Measurements from ENCODE around the gene DCXR. TPM values are rescaled to one million over a fixed set of nuclear protein-coding genes. Genes with fewer than 3 reads are reported as not detected.

DCXR gene
- total and polyA plus RNA-seq, 2 of the 13 experiments (the other 11 are each of a cell fraction or from before 2014, with no cell fraction given): 287 to 311 TPM

DNA sequence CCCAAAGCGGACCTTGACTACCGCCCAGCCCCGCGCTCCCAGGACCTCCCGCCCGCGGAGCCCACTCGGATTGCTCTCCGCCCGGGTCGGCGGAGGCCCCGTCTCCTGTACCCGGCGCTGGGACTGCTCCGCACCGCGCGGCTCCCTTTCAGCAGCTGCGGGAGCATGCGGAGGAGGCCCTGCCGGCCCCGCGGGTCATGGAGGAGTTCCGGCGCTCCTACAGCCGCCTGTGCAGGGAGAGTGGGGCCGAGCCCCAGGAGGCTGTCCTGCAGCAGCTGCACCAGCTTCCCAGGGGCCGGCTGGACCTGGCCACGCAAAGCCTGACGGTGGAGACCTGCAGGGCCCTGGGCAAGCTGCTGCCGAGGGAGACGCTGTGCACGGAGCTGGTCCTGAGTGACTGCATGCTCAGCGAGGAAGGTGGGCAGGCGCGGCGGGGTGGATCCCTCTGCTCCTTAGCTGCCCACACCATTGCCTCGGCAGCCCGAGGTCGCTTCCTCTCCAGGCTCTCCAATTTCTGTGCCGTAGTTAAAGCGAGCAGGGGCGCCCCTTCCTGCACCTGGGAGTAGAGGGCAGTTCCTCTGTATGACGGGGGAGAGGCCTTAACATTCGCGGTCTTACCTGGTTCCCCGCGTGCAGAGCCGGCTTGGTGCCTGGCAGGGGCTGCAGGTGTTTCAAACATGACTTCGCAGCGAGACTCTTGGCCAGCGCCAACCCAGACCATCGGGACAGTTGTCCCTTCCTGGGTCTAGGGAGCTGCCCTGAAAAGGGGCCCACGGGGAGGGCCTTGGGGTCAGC is 13.9 kb downstream of the DCXR start (continued):
- TF ChIP-seq, protein P1, sequence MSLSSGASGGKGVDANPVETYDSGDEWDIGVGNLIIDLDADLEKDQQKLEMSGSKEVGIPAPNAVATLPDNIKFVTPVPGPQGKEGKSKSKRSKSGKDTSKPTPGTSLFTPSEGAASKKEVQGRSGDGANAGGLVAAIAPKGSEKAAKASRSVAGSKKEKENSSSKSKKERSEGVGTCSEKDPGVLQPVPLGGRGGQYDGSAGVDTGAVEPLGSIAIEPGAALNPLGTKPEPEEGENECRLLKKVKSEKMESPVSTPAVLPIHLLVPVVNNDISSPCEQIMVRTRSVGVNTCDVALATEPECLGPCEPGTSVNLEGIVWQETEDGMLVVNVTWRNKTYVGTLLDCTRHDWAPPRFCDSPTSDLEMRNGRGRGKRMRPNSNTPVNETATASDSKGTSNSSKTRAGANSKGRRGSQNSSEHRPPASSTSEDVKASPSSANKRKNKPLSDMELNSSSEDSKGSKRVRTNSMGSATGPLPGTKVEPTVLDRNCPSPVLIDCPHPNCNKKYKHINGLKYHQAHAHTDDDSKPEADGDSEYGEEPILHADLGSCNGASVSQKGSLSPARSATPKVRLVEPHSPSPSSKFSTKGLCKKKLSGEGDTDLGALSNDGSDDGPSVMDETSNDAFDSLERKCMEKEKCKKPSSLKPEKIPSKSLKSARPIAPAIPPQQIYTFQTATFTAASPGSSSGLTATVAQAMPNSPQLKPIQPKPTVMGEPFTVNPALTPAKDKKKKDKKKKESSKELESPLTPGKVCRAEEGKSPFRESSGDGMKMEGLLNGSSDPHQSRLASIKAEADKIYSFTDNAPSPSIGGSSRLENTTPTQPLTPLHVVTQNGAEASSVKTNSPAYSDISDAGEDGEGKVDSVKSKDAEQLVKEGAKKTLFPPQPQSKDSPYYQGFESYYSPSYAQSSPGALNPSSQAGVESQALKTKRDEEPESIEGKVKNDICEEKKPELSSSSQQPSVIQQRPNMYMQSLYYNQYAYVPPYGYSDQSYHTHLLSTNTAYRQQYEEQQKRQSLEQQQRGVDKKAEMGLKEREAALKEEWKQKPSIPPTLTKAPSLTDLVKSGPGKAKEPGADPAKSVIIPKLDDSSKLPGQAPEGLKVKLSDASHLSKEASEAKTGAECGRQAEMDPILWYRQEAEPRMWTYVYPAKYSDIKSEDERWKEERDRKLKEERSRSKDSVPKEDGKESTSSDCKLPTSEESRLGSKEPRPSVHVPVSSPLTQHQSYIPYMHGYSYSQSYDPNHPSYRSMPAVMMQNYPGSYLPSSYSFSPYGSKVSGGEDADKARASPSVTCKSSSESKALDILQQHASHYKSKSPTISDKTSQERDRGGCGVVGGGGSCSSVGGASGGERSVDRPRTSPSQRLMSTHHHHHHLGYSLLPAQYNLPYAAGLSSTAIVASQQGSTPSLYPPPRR (CRISPR knock-in tag; IDR thresholded peaks at IDR 0.05; ENCODE audit: borderline replicate concordance): no peak
- peak; percentile 59 for TF ChIP-seq YEATS4 (CRISPR knock-in tag; IDR thresholded peaks at IDR 0.05; ENCODE audit: borderline replicate concordance)
- TF ChIP-seq RNF2 (conservative IDR thresholded peaks at IDR 0.05; ENCODE audit: low read depth): peak; percentile 87
- TF ChIP-seq PHF8 (CRISPR knock-in tag; IDR thresholded peaks at IDR 0.05): peak; percentile 74
- TF ChIP-seq FOXO4 (CRISPR knock-in tag; conservative IDR thresholded peaks at IDR 0.05): peak; percentile 98; the same call in 1 of the 2 replicates
- TF ChIP-seq TGIF2 (CRISPR knock-in tag; IDR thresholded peaks at IDR 0.05): peak; percentile 74; the same call in 1 of the 2 replicates
- TF ChIP-seq SNAPC5 (CRISPR knock-in tag; IDR thresholded peaks at IDR 0.05; ENCODE audit: borderline replicate concordance): no peak
- no peak for TF ChIP-seq BRCA1 (CRISPR knock-in tag; IDR thresholded peaks at IDR 0.05)
- TF ChIP-seq MXD4 (CRISPR knock-in tag; IDR thresholded peaks at IDR 0.05): 0 out of 2 replicates have a peak, but pooled peaks have one; percentile 6
- TF ChIP-seq ATF7-NPFF (CRISPR knock-in tag; IDR thresholded peaks at IDR 0.05; ENCODE audit: low read depth): peak; percentile 56; the same call in 1 of the 2 replicates
- TF ChIP-seq, protein P2, sequence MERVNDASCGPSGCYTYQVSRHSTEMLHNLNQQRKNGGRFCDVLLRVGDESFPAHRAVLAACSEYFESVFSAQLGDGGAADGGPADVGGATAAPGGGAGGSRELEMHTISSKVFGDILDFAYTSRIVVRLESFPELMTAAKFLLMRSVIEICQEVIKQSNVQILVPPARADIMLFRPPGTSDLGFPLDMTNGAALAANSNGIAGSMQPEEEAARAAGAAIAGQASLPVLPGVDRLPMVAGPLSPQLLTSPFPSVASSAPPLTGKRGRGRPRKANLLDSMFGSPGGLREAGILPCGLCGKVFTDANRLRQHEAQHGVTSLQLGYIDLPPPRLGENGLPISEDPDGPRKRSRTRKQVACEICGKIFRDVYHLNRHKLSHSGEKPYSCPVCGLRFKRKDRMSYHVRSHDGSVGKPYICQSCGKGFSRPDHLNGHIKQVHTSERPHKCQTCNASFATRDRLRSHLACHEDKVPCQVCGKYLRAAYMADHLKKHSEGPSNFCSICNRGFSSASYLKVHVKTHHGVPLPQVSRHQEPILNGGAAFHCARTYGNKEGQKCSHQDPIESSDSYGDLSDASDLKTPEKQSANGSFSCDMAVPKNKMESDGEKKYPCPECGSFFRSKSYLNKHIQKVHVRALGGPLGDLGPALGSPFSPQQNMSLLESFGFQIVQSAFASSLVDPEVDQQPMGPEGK (CRISPR knock-in tag; IDR thresholded peaks at IDR 0.05): peak; percentile 5
- no peak for TF ChIP-seq ZNF749 (CRISPR knock-in tag; IDR thresholded peaks at IDR 0.05; ENCODE audit: borderline replicate concordance)
- TF ChIP-seq, protein P3, sequence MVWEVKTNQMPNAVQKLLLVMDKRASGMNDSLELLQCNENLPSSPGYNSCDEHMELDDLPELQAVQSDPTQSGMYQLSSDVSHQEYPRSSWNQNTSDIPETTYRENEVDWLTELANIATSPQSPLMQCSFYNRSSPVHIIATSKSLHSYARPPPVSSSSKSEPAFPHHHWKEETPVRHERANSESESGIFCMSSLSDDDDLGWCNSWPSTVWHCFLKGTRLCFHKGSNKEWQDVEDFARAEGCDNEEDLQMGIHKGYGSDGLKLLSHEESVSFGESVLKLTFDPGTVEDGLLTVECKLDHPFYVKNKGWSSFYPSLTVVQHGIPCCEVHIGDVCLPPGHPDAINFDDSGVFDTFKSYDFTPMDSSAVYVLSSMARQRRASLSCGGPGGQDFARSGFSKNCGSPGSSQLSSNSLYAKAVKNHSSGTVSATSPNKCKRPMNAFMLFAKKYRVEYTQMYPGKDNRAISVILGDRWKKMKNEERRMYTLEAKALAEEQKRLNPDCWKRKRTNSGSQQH (CRISPR knock-in tag; IDR thresholded peaks at IDR 0.05; ENCODE audit: low read depth): 0 out of 2 replicates have a peak, but pooled peaks have one; percentile 34
- peak; percentile 21 for TF ChIP-seq JARID2 (CRISPR knock-in tag; IDR thresholded peaks at IDR 0.05; ENCODE audit: insufficient replicate concordance)
- TF ChIP-seq MYPOP (CRISPR knock-in tag; IDR thresholded peaks at IDR 0.05): peak; percentile 78; the same call in 1 of the 2 replicates
- no peak for TF ChIP-seq ZNF3 (CRISPR knock-in tag; IDR thresholded peaks at IDR 0.05)
